Muscle of back (tissue), 10 donors: ENCODE results near the gene BPHL. TPM values are rescaled to one million over a fixed set of nuclear protein-coding genes. Genes with fewer than 3 reads are reported as not detected.

ENCODE experiments used
- polyA plus RNA-seq, 10 donors: library from polyadenylated mRNA; unstranded; fragments of 120-200 nt; gene quantifications; one replicate each; pipeline ENCODE4 v1.2.1, GENCODE V29; 2013; ENCODE audit not compliant: insufficient read length in 10 of 10

The BPHL gene
- polyA plus RNA-seq, 10 donors = 27.2 to 42.9 (median 35.1) TPM

Other genes with a start within 250 kb of the BPHL start
- 1 to 10 TPM; 2.3 to 4.1 (median 3.1) TPM for gene SERPINB9, start 215.4 kb upstream of the BPHL start, polyA plus RNA-seq
- gene SERPINB6, start 147.1 kb upstream of the BPHL start, polyA plus RNA-seq = 10 to 100 TPM; 71.4 to 98.7 (median 74.5) TPM
- 10 to 100 TPM; 14.2 to 24.2 (median 16.4) TPM for gene NQO2, start 118.8 kb upstream of the BPHL start, polyA plus RNA-seq
- gene RIPK1, start 50.2 kb upstream of the BPHL start, polyA plus RNA-seq = 10 to 100 TPM; 10.4 to 16.4 (median 12.4) TPM
- gene TUBB2A, start 38.8 kb downstream of the BPHL start, polyA plus RNA-seq = 100 to 1,000 TPM in 1 of 10 donors, 10 to 100 TPM in 9; 63.0 to 105 (median 69.5) TPM
- gene TUBB2B, start 108.9 kb downstream of the BPHL start, polyA plus RNA-seq = 10 to 100 TPM; 44.3 to 81.0 (median 60.3) TPM
- gene PSMG4, start 140.2 kb downstream of the BPHL start, polyA plus RNA-seq = 10 to 100 TPM in 9 of 10 donors, 1 to 10 TPM in 1; 7.9 to 14.9 (median 12.2) TPM